ENCODE measurements around the gene HAUS3. TPM values are rescaled to one million over a fixed set of nuclear protein-coding genes. Genes with fewer than 3 reads are reported as not detected.

The HAUS3 gene
- total RNA-seq, 1 experiment from 2014 or later = 17.3 TPM

DNA sequence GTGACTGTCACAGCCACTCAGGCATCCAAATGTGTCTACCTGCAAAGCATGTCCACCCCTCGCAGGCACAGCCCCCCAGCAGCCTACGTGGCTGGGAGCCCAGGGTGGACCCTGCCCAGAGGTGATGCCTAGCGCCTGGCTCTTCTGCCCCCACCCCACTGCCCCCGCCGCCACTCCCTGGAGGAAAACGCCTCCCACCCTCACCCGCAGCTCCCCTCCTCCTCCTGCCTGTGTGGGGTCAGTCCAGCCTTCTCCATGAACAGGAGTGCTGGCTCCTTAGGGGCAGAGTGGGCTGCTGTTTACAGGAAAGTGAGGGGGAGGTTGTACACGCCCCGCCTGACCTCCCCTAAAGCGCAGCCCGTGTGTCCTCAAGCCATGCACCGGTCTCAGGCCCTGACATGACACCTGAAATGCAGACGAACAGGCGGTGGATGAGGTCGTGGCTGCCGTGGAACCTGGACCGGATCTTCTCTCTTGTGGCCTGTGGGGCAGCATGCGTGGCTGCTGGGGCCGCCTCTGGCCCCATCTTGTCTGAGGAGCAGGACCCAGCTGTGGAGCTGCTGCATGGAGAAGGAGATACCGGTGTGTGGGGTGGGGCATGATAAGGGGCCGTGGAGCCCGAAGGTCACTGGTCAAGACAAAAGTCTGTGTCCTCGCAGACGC is 31.9 kb upstream of the HAUS3 start:
- Histone ChIP-seq H3K9me3 (ENCODE audit: control insufficient read depth in 1 of 2, insufficient read depth in 1 of 2, low read depth in 1 of 2, low read length in 2 of 2) (no peaks in the 10 kb centered on the region), H3K4me2 (ENCODE audit: low read length) (no peak overlapping the region), H2AFZ (ENCODE audit: low read depth, low read length, poor library complexity, severe bottlenecking) (no peak overlapping the region), H3K4me1 (ENCODE audit: control insufficient read depth in 1 of 2, insufficient read depth in 2 of 2, low read length in 2 of 2) (no peaks in the 10 kb centered on the region), H3K27ac (ENCODE audit: low read depth, low read length) (no peak overlapping the region), H3K9me2 (ENCODE audit: insufficient read depth) (no peaks in the 10 kb centered on the region), H3K27me3 (ENCODE audit: insufficient read depth, low read length) (no peaks in the 10 kb centered on the region), H3K36me3 (ENCODE audit: control insufficient read depth in 1 of 2, insufficient read depth in 2 of 2, low read length in 2 of 2) (no peaks in the 10 kb centered on the region), H3K9ac (ENCODE audit: low read length) (no peak overlapping the region), H3K4me3 (replicated peaks in 1 of 2; ENCODE audit: low read depth in 1 of 2, low read length in 2 of 2) (no peak overlapping the region), H3K79me2 (ENCODE audit: insufficient read depth, low read length) (no peaks in the 10 kb centered on the region), H4K20me1 (ENCODE audit: insufficient read depth) (no peaks in the 10 kb centered on the region)
- DNase-seq (ENCODE audit: low read depth, low spot score) (no peak), ATAC-seq (no peak)
- intact Hi-C loops (cut with micrococcal nuclease) = no loop called here
- BruUV-seq (replicated peaks) = no TSS peak
- POLR2A ChIA-PET = no interaction called here
- RAD21 ChIA-PET (ENCODE audit: low non-redundant PET in 1 of 2, low total read pairs in 2 of 2, uncharacterized antibody in 2 of 2, unreplicated experiment in 2 of 2) = no interaction called here
- TF ChIP-seq SRF (IDR thresholded peaks at IDR 0.05; ENCODE audit: low read depth) (no peak), CBX3 (IDR thresholded peaks at IDR 0.05; ENCODE audit: low read depth) (no peak), RAD21 (IDR thresholded peaks at IDR 0.05; ENCODE audit: low read depth) (no peak), ZFX (IDR thresholded peaks at IDR 0.05) (no peak), SIN3A (IDR thresholded peaks at IDR 0.05; ENCODE audit: low read depth) (no peak), SP1 (IDR thresholded peaks at IDR 0.05; ENCODE audit: low read depth) (no peak), POLR2AphosphoS5 (IDR thresholded peaks at IDR 0.05; ENCODE audit: low read depth, low read length) (no peak), ELF1 (IDR thresholded peaks at IDR 0.05; ENCODE audit: borderline replicate concordance, low read depth) (no peak), EZH2 (IDR thresholded peaks at IDR 0.05) (no peak), POLR2A (IDR thresholded peaks at IDR 0.05; ENCODE audit: borderline replicate concordance, extremely low read depth, insufficient read depth, insufficient read length) (no peak), ZNF274 (IDR thresholded peaks at IDR 0.05; ENCODE audit: low read depth, low read length) (no peak), TCF7L2 (IDR thresholded peaks at IDR 0.05; ENCODE audit: borderline replicate concordance, extremely low read depth, insufficient read depth, insufficient read length) (no peak), REST (IDR thresholded peaks at IDR 0.05; ENCODE audit: low read depth) (no peak), EGR1 (IDR thresholded peaks at IDR 0.05; ENCODE audit: low read depth) (no peak)
- CTCF ChIA-PET = no interaction called here
